HepG2 (cell line): ENCODE data around the gene EVA1A. TPM values are rescaled to one million over a fixed set of nuclear protein-coding genes. Genes with fewer than 3 reads are reported as not detected.

Experiments used
- ATF1 ChIP-seq: IDR thresholded peaks from 2 replicates; pipeline ENCODE4 v1.6.1; 2016; ENCODE audit warnings: mild to moderate bottlenecking, control low read depth
- HOXA9 ChIP-seq: sonication (generic); formaldehyde crosslinking; IDR thresholded peaks from 2 replicates; pipeline ENCODE4 v1.8.1; 2022; ENCODE audit warnings: missing genetic modification reagents, mild to moderate bottlenecking, moderate library complexity, borderline replicate concordance
- KDM4B ChIP-seq: sonication (generic); formaldehyde crosslinking; IDR thresholded peaks from 2 replicates; pipeline ENCODE4 v1.4.0; 2020; ENCODE audit warnings: missing genetic modification reagents
- LCORL ChIP-seq, 2 experiments: fragments of 450-650 bp in 1 of 2; sonication (generic) in 1 of 2; formaldehyde crosslinking in 1 of 2; IDR thresholded peaks; 2 replicates each; pipeline versions ENCODE4 v1.5.0 to v1.6.1; 2017 to 2020; ENCODE audit warnings: antibody characterized with exemption in 1 of 2, missing genetic modification reagents in 1 of 2
- MNT ChIP-seq: fragments of 450-650 bp; IDR thresholded peaks from 2 replicates; pipeline ENCODE4 v1.6.1; 2016
- MYNN ChIP-seq: sonication (generic); formaldehyde crosslinking; IDR thresholded peaks from 2 replicates; pipeline ENCODE4 v1.4.0; 2020; ENCODE audit warnings: mild to moderate bottlenecking, low read depth, missing genetic modification reagents
- NR2F1 ChIP-seq, 2 experiments: fragments of 450-650 bp in 1 of 2; formaldehyde crosslinking in 1 of 2; IDR thresholded peaks; 2 replicates each; pipeline versions ENCODE4 v1.5.0 to v1.6.1; 2016 to 2020; ENCODE audit warnings: mild to moderate bottlenecking in 1 of 2, missing compliant biosample characterization in 1 of 2, missing genetic modification reagents in 1 of 2, moderate library complexity in 1 of 2
- PBX3 ChIP-seq: sonication (generic); formaldehyde crosslinking; IDR thresholded peaks from 2 replicates; pipeline ENCODE4 v1.8.1; 2023; ENCODE audit warnings: missing genetic modification reagents, inconsistent platforms, borderline replicate concordance
- REXO4 ChIP-seq: sonication (generic); formaldehyde crosslinking; IDR thresholded peaks from 2 replicates; pipeline ENCODE4 v1.8.0; 2022; ENCODE audit warnings: missing genetic modification reagents, mild to moderate bottlenecking, borderline replicate concordance
- SMAD9 ChIP-seq: sonication (generic); formaldehyde crosslinking; IDR thresholded peaks from 2 replicates; pipeline ENCODE4 v1.5.1; 2020; ENCODE audit warnings: mild to moderate bottlenecking, missing genetic modification reagents
- USF2 ChIP-seq, 2 experiments: sonication (generic) in 1 of 2; formaldehyde crosslinking in 1 of 2; IDR thresholded peaks; 2 replicates each; pipeline versions ENCODE4 v1.5.1 to v1.6.1; 2011 to 2020; ENCODE audit warnings: borderline replicate concordance in 1 of 2, low read depth in 1 of 2, low read length in 1 of 2, mild to moderate bottlenecking in 1 of 2, missing genetic modification reagents in 1 of 2, moderate library complexity in 1 of 2
- ZNF143 ChIP-seq: sonication (generic); formaldehyde crosslinking; IDR thresholded peaks from 2 replicates; pipeline ENCODE4 v1.4.0; 2020; ENCODE audit warnings: missing genetic modification reagents
- ZNF331 ChIP-seq: sonication (generic); formaldehyde crosslinking; IDR thresholded peaks from 2 replicates; pipeline ENCODE4 v1.4.0; 2020; ENCODE audit warnings: missing genetic modification reagents
- ZNF430 ChIP-seq: sonication (generic); formaldehyde crosslinking; IDR thresholded peaks from 2 replicates; pipeline ENCODE4 v1.9.0; 2021; ENCODE audit warnings: mild to moderate bottlenecking, missing genetic modification reagents
- ZNF441 ChIP-seq: sonication (generic); formaldehyde crosslinking; IDR thresholded peaks from 2 replicates; pipeline ENCODE4 v1.7.0; 2021; ENCODE audit warnings: missing genetic modification reagents, borderline replicate concordance
- ZNF605 ChIP-seq: sonication (generic); formaldehyde crosslinking; IDR thresholded peaks from 2 replicates; pipeline ENCODE4 v1.8.0; 2022; ENCODE audit warnings: mild to moderate bottlenecking, missing genetic modification reagents
- ZSCAN25 ChIP-seq: sonication (generic); formaldehyde crosslinking; IDR thresholded peaks from 2 replicates; pipeline ENCODE4 v1.8.0; 2022; ENCODE audit warnings: mild to moderate bottlenecking, missing genetic modification reagents
- polyA plus RNA-seq, 8 experiments: library from polyadenylated mRNA; depleted of rRNA in 3 of 8; stranded (reverse) in 7 of 8; unstranded in 1 of 8; fragments of >200 nt; fragmentation: Illumina TruSeq in 4 of 8; extraction: Trizol in 4 of 8; gene quantifications; 2 replicates each; pipeline versions ENCODE4 v1.2.1 to v1.2.3, GENCODE V29; 2011 to 2016; ENCODE audit warnings: low read depth in 4 of 8, missing spikeins in 1 of 8, mixed read lengths in 1 of 8; ENCODE audit not compliant: insufficient read depth in 1 of 8
- total RNA-seq, 5 experiments: library from RNA; depleted of rRNA; stranded (reverse); fragments of >200 nt; fragmentation: Illumina TruSeq; extraction: Trizol; gene quantifications; 2 replicates each; pipeline ENCODE4 v1.2.3, GENCODE V29; 2016; ENCODE audit warnings: low read depth in 1 of 5
- TF ChIP-seq, protein P1 (sequence below): sonication (generic); formaldehyde crosslinking; IDR thresholded peaks from 2 replicates; pipeline ENCODE4 v1.4.0; 2020; ENCODE audit warnings: mild to moderate bottlenecking, missing genetic modification reagents
- TF ChIP-seq, protein P2 (sequence below): sonication (generic); formaldehyde crosslinking; IDR thresholded peaks from 2 replicates; pipeline ENCODE4 v1.4.0; 2020; ENCODE audit warnings: missing genetic modification reagents; ENCODE audit errors: not compliant biosample characterization

Gene EVA1A
- total and polyA plus RNA-seq, 2 of the 13 experiments (the other 11 are each of a cell fraction or from before 2014, with no cell fraction given), result 57.5 to 57.8 TPM

- TF ChIP-seq REXO4 (CRISPR knock-in tag), result no peak
- TF ChIP-seq USF2 (IDR thresholded peaks at IDR 0.05; ENCODE audit: low read depth, low read length), result no peak
- no peak for TF ChIP-seq USF2 (CRISPR knock-in tag; IDR thresholded peaks at IDR 0.05; ENCODE audit: borderline replicate concordance)
- TF ChIP-seq ZNF143 (CRISPR knock-in tag), result no peak
- TF ChIP-seq, protein P1, sequence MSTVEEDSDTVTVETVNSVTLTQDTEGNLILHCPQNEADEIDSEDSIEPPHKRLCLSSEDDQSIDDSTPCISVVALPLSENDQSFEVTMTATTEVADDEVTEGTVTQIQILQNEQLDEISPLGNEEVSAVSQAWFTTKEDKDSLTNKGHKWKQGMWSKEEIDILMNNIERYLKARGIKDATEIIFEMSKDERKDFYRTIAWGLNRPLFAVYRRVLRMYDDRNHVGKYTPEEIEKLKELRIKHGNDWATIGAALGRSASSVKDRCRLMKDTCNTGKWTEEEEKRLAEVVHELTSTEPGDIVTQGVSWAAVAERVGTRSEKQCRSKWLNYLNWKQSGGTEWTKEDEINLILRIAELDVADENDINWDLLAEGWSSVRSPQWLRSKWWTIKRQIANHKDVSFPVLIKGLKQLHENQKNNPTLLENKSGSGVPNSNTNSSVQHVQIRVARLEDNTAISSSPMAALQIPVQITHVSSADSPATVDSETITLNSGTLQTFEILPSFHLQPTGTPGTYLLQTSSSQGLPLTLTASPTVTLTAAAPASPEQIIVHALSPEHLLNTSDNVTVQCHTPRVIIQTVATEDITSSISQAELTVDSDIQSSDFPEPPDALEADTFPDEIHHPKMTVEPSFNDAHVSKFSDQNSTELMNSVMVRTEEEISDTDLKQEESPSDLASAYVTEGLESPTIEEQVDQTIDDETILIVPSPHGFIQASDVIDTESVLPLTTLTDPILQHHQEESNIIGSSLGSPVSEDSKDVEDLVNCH (CRISPR knock-in tag), result no peak
- TF ChIP-seq, protein P2, sequence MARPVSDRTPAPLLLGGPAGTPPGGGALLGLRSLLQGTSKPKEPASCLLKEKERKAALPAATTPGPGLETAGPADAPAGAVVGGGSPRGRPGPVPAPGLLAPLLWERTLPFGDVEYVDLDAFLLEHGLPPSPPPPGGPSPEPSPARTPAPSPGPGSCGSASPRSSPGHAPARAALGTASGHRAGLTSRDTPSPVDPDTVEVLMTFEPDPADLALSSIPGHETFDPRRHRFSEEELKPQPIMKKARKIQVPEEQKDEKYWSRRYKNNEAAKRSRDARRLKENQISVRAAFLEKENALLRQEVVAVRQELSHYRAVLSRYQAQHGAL (CRISPR knock-in tag), result no peak
- TF ChIP-seq NR2F1 (CRISPR knock-in tag; IDR thresholded peaks at IDR 0.05), result no peak
- no peak for TF ChIP-seq MNT
- no peak for TF ChIP-seq ZNF441 (CRISPR knock-in tag)
- no peak for TF ChIP-seq ATF1
- no peak for TF ChIP-seq ZNF331 (CRISPR knock-in tag)
- TF ChIP-seq MYNN (CRISPR knock-in tag), result no peak
- TF ChIP-seq ZSCAN25, result no peak
- TF ChIP-seq PBX3, result no peak
- no peak for TF ChIP-seq KDM4B (CRISPR knock-in tag)
- TF ChIP-seq ZNF430 (CRISPR knock-in tag), result no peak
- no peak for TF ChIP-seq LCORL (IDR thresholded peaks at IDR 0.05)
- peak; percentile 69; the same call in 1 of the 2 replicates for TF ChIP-seq LCORL (CRISPR knock-in tag; IDR thresholded peaks at IDR 0.05)
- no peak for TF ChIP-seq ZNF605 (CRISPR knock-in tag)
- TF ChIP-seq HOXA9 (CRISPR knock-in tag), result no peak
- no peak for TF ChIP-seq SMAD9 (CRISPR knock-in tag)
Measured at GRCh38 chr2:75556679-75557366, 3.9 kb downstream of the EVA1A start (continued).
